ENCODE results near the gene NTF4. TPM values are rescaled to one million over a fixed set of nuclear protein-coding genes. Genes with fewer than 3 reads are reported as not detected.
A peak's percentile ranks its signal among the peaks of the same experiment; 100 is the strongest.
"Not testable (repeated sequence)": the region's sequence is repeated elsewhere in the genome, so short reads cannot be mapped to it uniquely, and the experiment has no call there.

The NTF4 gene
- total RNA-seq, 2 experiments from 2014 or later, result not detected

- H3K4me1 Mint-ChIP-seq (ENCODE audit: low read depth); intact Hi-C loops (cut with micrococcal nuclease); H3K9me3 Mint-ChIP-seq; H3K4me3 Mint-ChIP-seq; DNase-seq; H3K36me3 Mint-ChIP-seq (ENCODE audit: low read depth); H3K27ac Mint-ChIP-seq; CTCF ChIA-PET; H3K27me3 Mint-ChIP-seq (ENCODE audit: low read depth): not testable (repeated sequence)
Observed at GRCh38 chr19:49025088-49025487, 39.5 kb downstream of the NTF4 start.

GRCh38 chr19:49024233-49024632, 40.4 kb downstream of the NTF4 start, which contains the start of gene CGB3:
TSS of gene CGB3 (minus strand) at chr19:49024333. CDS start at chr19:49023971, 362 bp downstream.
- H3K9me3 Mint-ChIP-seq; H3K27ac Mint-ChIP-seq; H3K27me3 Mint-ChIP-seq (ENCODE audit: low read depth); H3K36me3 Mint-ChIP-seq (ENCODE audit: low read depth); CTCF ChIA-PET; intact Hi-C loops (cut with micrococcal nuclease); DNase-seq; H3K4me3 Mint-ChIP-seq: not testable (repeated sequence)
- peaks cover 11% of the 10 kb centered on the region for H3K4me1 Mint-ChIP-seq (ENCODE audit: low read depth)

GRCh38 chr19:49022116-49022515, 42.5 kb downstream of the NTF4 start:
- Mint-ChIP-seq H3K36me3 (ENCODE audit: low read depth) (no peaks in the 10 kb centered on the region), H3K27ac (no peak overlapping the region), H3K27me3 (ENCODE audit: low read depth) (peaks cover 8% of the 10 kb centered on the region), H3K4me1 (ENCODE audit: low read depth) (peaks cover 25% of the 10 kb centered on the region), H3K4me3 (no peak overlapping the region), H3K9me3 (no peaks in the 10 kb centered on the region)
- CTCF ChIA-PET, result interaction anchor here (0.6 to 0.7 kb wide), 3 partner anchors 22 to 91 kb away, joined by 3 to 4 read pairs (median 4); no protein-coding TSS in a partner anchor
- intact Hi-C loops (cut with micrococcal nuclease), result no loop called here
- no peak for DNase-seq

GRCh38 chr19:49020931-49021895, 43.4 kb downstream of the NTF4 start:
- H3K4me1 Mint-ChIP-seq (ENCODE audit: low read depth), result peaks cover 27% of the 10 kb centered on the region
- no peaks in the 10 kb centered on the region for H3K36me3 Mint-ChIP-seq (ENCODE audit: low read depth)
- H3K27ac Mint-ChIP-seq, result no peak overlapping the region
- H3K27me3 Mint-ChIP-seq (ENCODE audit: low read depth), result peaks cover 8% of the 10 kb centered on the region
- no peak for DNase-seq
- CTCF ChIA-PET, result interaction anchor here (0.6 to 4.8 kb wide), 2 partner anchors 28 to 92 kb away, joined by 4 to 22 read pairs; partner anchors contain the start of genes GYS1 and RUVBL2
- no peak overlapping the region for H3K4me3 Mint-ChIP-seq
- no peaks in the 10 kb centered on the region for H3K9me3 Mint-ChIP-seq
- intact Hi-C loops (cut with micrococcal nuclease), result no loop called here

GRCh38 chr19:49020342-49020741, 44.3 kb downstream of the NTF4 start:
- Mint-ChIP-seq H3K36me3 (ENCODE audit: low read depth) (peaks cover 3% of the 10 kb centered on the region), H3K27me3 (ENCODE audit: low read depth) (peaks cover 8% of the 10 kb centered on the region), H3K27ac (no peak overlapping the region), H3K9me3 (no peaks in the 10 kb centered on the region), H3K4me3 (no peak overlapping the region), H3K4me1 (ENCODE audit: low read depth) (peaks cover 27% of the 10 kb centered on the region)
- CTCF ChIA-PET, result interaction anchor here (1.4 to 4.8 kb wide), 2 partner anchors 14 to 27 kb away, joined by 4 to 22 read pairs; partner anchors contain the start of genes GYS1 and RUVBL2
- DNase-seq, result no peak
- intact Hi-C loops (cut with micrococcal nuclease), result no loop called here

GRCh38 chr19:49019242-49019932, 45.2 kb downstream of the NTF4 start:
- H3K4me1 Mint-ChIP-seq (ENCODE audit: low read depth), result peaks cover 27% of the 10 kb centered on the region
- DNase-seq, result peak; percentile 68
- no peak overlapping the region for H3K27ac Mint-ChIP-seq
- intact Hi-C loops (cut with micrococcal nuclease), result loop anchor here (2.0 kb wide), 1 partner anchor 27 kb away; the partner anchor contains the start of genes GYS1 and RUVBL2
- H3K27me3 Mint-ChIP-seq (ENCODE audit: low read depth), result peaks cover 8% of the 10 kb centered on the region
- CTCF ChIA-PET, result interaction anchor here (0.8 to 4.8 kb wide), 4 partner anchors 15 to 26 kb away, joined by 3 to 22 read pairs (median 6); partner anchors contain the start of genes GYS1 and RUVBL2
- H3K36me3 Mint-ChIP-seq (ENCODE audit: low read depth), result peaks cover 3% of the 10 kb centered on the region
- peak overlapping the region; percentile 74 for H3K4me3 Mint-ChIP-seq
- H3K9me3 Mint-ChIP-seq, result no peaks in the 10 kb centered on the region

GRCh38 chr19:49018388-49019241, 46.0 kb downstream of the NTF4 start:
- H3K9me3 Mint-ChIP-seq; H3K36me3 Mint-ChIP-seq (ENCODE audit: low read depth): not testable (repeated sequence)
- intact Hi-C loops (cut with micrococcal nuclease), result loop anchor here (2.0 kb wide), 1 partner anchor 26 kb away; the partner anchor contains the start of genes GYS1 and RUVBL2

GRCh38 chr19:49017666-49018351, 46.8 kb downstream of the NTF4 start:
- no peak overlapping the region for H3K27ac Mint-ChIP-seq
- peak; percentile 64 for DNase-seq
- H3K4me1 Mint-ChIP-seq (ENCODE audit: low read depth), result peaks cover 27% of the 10 kb centered on the region
- CTCF ChIA-PET, result interaction anchor here (0.9 to 4.8 kb wide), 5 partner anchors 12 to 24 kb away, joined by 3 to 22 read pairs (median 4); partner anchors contain the start of genes CGB2, GYS1 and RUVBL2
- peaks cover 8% of the 10 kb centered on the region for H3K27me3 Mint-ChIP-seq (ENCODE audit: low read depth)
- H3K36me3 Mint-ChIP-seq (ENCODE audit: low read depth), result peaks cover 3% of the 10 kb centered on the region
- H3K4me3 Mint-ChIP-seq, result peak overlapping the region; percentile 74
- intact Hi-C loops (cut with micrococcal nuclease), result loop anchor here (2.0 kb wide), 1 partner anchor 25 kb away; the partner anchor contains the start of genes GYS1 and RUVBL2
- H3K9me3 Mint-ChIP-seq, result no peaks in the 10 kb centered on the region

More at GRCh38 chr19:49018388-49019241, 46.0 kb downstream of the NTF4 start:
- H3K27me3 Mint-ChIP-seq (ENCODE audit: low read depth); H3K27ac Mint-ChIP-seq: not testable (repeated sequence)
- DNase-seq, result peak; percentile 29
- Mint-ChIP-seq H3K4me1 (ENCODE audit: low read depth) (peaks cover 27% of the 10 kb centered on the region), H3K4me3 (peak overlapping the region; percentile 74)
- CTCF ChIA-PET, result interaction anchor here (0.6 to 4.8 kb wide), 6 partner anchors 13 to 204 kb away, joined by 3 to 22 read pairs (median 3); partner anchors contain the start of genes CGB2, GYS1 and RUVBL2

- CTCF ChIA-PET, result interaction anchor here (0.7 to 4.8 kb wide), 3 partner anchors 17 to 234 kb away, joined by 3 to 22 read pairs (median 4); partner anchors contain the start of genes GYS1 and RUVBL2
- intact Hi-C loops (cut with micrococcal nuclease), result no loop called here
- H3K27me3 Mint-ChIP-seq (ENCODE audit: low read depth), result peaks cover 8% of the 10 kb centered on the region
- no peaks in the 10 kb centered on the region for H3K9me3 Mint-ChIP-seq
- H3K36me3 Mint-ChIP-seq (ENCODE audit: low read depth), result peaks cover 6% of the 10 kb centered on the region
- H3K4me3 Mint-ChIP-seq, result peak within 1 kb of the TSS; percentile 74
- H3K4me1 Mint-ChIP-seq (ENCODE audit: low read depth), result peaks cover 27% of the 10 kb centered on the region
- DNase-seq, result no peak
- H3K27ac Mint-ChIP-seq, result no peak within 1 kb of the TSS
Observed at GRCh38 chr19:49017041-49017665, 47.5 kb downstream of the NTF4 start, which contains the start of gene LHB. TSS of gene LHB (minus strand) at chr19:49017091. CDS start at chr19:49017081, 10 bp downstream.

- intact Hi-C loops (cut with micrococcal nuclease), result no loop called here
- Mint-ChIP-seq H3K27me3 (ENCODE audit: low read depth) (peaks cover 8% of the 10 kb centered on the region), H3K4me3 (no peak overlapping the region), H3K27ac (no peak overlapping the region), H3K4me1 (ENCODE audit: low read depth) (peaks cover 27% of the 10 kb centered on the region), H3K9me3 (no peaks in the 10 kb centered on the region), H3K36me3 (ENCODE audit: low read depth) (peaks cover 8% of the 10 kb centered on the region)
- no peak for DNase-seq
- CTCF ChIA-PET, result interaction anchor here (0.6 to 0.7 kb wide), 2 partner anchors 209 to 233 kb away, joined by 3 read pairs; no protein-coding TSS in a partner anchor
Observed at GRCh38 chr19:49016067-49016839, 48.4 kb downstream of the NTF4 start.

Measured in activated naive CD4-positive, alpha-beta T cell treated with anti-CD3 and anti-CD28 coated beads for 36 hours (primary cell).